Mammary epithelial cell (primary cell): ENCODE measurements around the gene DAB2IP.

Source experiments
- CTCF ChIP-seq, 2 donors: IDR thresholded peaks in 1 of 2; conservative IDR thresholded peaks in 1 of 2; 2 replicates each; pipeline ENCODE4 v1.5.1; 2011 to 2012; ENCODE audit warnings: inconsistent platforms in 2 of 2, low read length in 2 of 2, mild to moderate bottlenecking in 2 of 2, control low read depth in 1 of 2, low read depth in 1 of 2; ENCODE audit not compliant: insufficient read depth in 1 of 2; ENCODE audit errors: extremely low read depth in 1 of 2
- EZH2 ChIP-seq: IDR thresholded peaks from 2 replicates; pipeline ENCODE4 v1.6.1; 2012; ENCODE audit warnings: low read length, inconsistent platforms, borderline replicate concordance

- TF ChIP-seq CTCF (conservative IDR thresholded peaks at IDR 0.05 in 1 of 2, IDR thresholded peaks at IDR 0.05 in 1 of 2; ENCODE audit: extremely low read depth in 1 of 2, insufficient read depth in 1 of 2, low read depth in 1 of 2, low read length in 2 of 2) (no peak), EZH2 (no peak)
Measured at GRCh38 chr9:121818016-121818661, 166.7 kb downstream of the DAB2IP start.
